ENCODE data around the gene CACNB3.

DNA sequence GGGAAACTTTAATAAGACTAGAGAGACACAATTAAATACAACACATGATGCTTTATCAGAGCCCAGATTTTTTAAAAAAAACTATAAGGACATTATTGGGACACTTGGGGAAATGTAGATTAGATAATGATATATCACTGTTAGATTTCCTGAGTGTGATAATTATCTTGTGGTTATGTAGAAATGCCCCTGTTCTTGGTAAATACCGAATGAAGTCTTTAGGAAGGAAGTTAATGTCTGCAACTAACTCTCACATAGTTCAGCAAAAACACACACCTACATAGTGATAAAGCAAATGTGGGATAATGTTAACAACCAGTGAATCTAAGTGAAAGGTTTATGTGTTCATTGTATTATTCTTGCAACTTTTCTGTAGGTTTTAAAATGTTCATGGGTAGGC is 14.6 kb upstream of the CACNB3 start:
- TF ChIP-seq, protein P1, sequence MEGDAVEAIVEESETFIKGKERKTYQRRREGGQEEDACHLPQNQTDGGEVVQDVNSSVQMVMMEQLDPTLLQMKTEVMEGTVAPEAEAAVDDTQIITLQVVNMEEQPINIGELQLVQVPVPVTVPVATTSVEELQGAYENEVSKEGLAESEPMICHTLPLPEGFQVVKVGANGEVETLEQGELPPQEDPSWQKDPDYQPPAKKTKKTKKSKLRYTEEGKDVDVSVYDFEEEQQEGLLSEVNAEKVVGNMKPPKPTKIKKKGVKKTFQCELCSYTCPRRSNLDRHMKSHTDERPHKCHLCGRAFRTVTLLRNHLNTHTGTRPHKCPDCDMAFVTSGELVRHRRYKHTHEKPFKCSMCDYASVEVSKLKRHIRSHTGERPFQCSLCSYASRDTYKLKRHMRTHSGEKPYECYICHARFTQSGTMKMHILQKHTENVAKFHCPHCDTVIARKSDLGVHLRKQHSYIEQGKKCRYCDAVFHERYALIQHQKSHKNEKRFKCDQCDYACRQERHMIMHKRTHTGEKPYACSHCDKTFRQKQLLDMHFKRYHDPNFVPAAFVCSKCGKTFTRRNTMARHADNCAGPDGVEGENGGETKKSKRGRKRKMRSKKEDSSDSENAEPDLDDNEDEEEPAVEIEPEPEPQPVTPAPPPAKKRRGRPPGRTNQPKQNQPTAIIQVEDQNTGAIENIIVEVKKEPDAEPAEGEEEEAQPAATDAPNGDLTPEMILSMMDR (IDR thresholded peaks at IDR 0.05) = no peak
- no peak for TF ChIP-seq ZFX (IDR thresholded peaks at IDR 0.05; ENCODE audit: borderline replicate concordance)

All from 22Rv1 (cell line).